ENCODE measurements around the gene CTRB2.

- TF ChIP-seq CTCF (IDR thresholded peaks at IDR 0.05): no peak
- TF ChIP-seq POLR2A (IDR thresholded peaks at IDR 0.05): no peak
These were observed 8.8 kb downstream of the CTRB2 start for GRCh38 chr16:75198135-75198600.

Data from lower leg skin (tissue), 3 donors.